Effector memory CD8-positive, alpha-beta T cell (primary cell): ENCODE data around the gene CACNA1D.
A peak's percentile ranks its signal among the peaks of the same experiment; 100 is the strongest.

Source experiments
- ATAC-seq: fragments of 150-1000 bp; cut with Tn5 transposase; replicated peaks from 2 replicates; pipeline ENCODE4 v1.10.0; 2021; ENCODE audit warnings: mild to moderate bottlenecking, moderate library complexity
- DNase-seq, 3 experiments: peaks; one replicate each; pipeline ENCODE4 v3.0.0; 2021
- H3K27ac Mint-ChIP-seq, 2 donors: one replicate each; pipeline ENCODE4 v1.8.0; 2022; ENCODE audit warnings: mild to moderate bottlenecking in 2 of 2, mixed read lengths in 2 of 2, moderate library complexity in 2 of 2
- H3K27me3 Mint-ChIP-seq, 2 donors: one replicate each; pipeline ENCODE4 v1.8.0; 2022; ENCODE audit warnings: mixed read lengths in 2 of 2
- H3K36me3 Mint-ChIP-seq: one replicate; pipeline ENCODE4 v1.8.0; 2022; ENCODE audit warnings: mild to moderate bottlenecking, moderate library complexity, mixed read lengths; ENCODE audit not compliant: insufficient read depth
- H3K4me1 Mint-ChIP-seq, 2 donors: one replicate each; pipeline ENCODE4 v1.8.0; 2022; ENCODE audit warnings: low read depth in 2 of 2, mixed read lengths in 2 of 2
- H3K4me3 Mint-ChIP-seq, 2 donors: one replicate each; pipeline ENCODE4 v1.8.0; 2022; ENCODE audit warnings: mild to moderate bottlenecking in 2 of 2, mixed read lengths in 2 of 2, moderate library complexity in 2 of 2
- H3K9me3 Mint-ChIP-seq, 2 donors: one replicate each; pipeline ENCODE4 v1.8.0; 2022; ENCODE audit warnings: mixed read lengths in 2 of 2

Gene CACNA1D

DNA sequence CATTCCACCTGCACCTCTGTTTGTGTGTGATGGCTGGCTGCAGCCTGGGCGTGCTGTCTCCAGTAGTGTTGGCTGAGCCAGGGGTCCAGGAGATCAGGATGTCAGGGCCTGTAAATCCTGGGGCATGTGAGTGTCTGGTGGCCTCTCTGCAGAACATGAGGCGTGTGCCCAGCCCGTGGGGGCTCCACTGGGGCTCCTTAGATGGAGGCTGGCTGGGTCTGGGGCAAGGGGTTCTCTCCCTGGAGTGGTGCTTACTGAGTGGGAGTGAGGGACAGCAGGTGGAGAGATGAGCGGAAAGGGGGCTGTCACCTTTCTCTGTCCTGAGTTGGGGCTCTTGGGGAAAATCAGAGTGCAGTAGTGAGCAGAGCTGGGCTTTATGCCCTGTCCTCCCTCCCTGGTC is 199.6 kb downstream of the CACNA1D start:
- no peaks in the 10 kb centered on the region for H3K36me3 Mint-ChIP-seq
- peaks cover 42 to 61% of the 10 kb centered on the region in 2 donors for H3K27me3 Mint-ChIP-seq
- peaks cover 0 to 2% of the 10 kb centered on the region in 2 donors for H3K4me1 Mint-ChIP-seq
- no peak for DNase-seq
- H3K9me3 Mint-ChIP-seq: no peaks in the 10 kb centered on the region
- H3K27ac Mint-ChIP-seq: no peak overlapping the region
- no peak for ATAC-seq
- H3K4me3 Mint-ChIP-seq: no peak overlapping the region

GRCh38 chr3:53694666-53695323 is 200.4 kb downstream of the CACNA1D start:
- peaks cover 0 to 2% of the 10 kb centered on the region in 2 donors for H3K4me1 Mint-ChIP-seq
- H3K4me3 Mint-ChIP-seq: no peak overlapping the region
- peaks cover 42 to 66% of the 10 kb centered on the region in 2 donors for H3K27me3 Mint-ChIP-seq
- no peaks in the 10 kb centered on the region for H3K36me3 Mint-ChIP-seq
- no peak for DNase-seq
- H3K9me3 Mint-ChIP-seq: no peaks in the 10 kb centered on the region
- no peak for ATAC-seq
- no peak overlapping the region for H3K27ac Mint-ChIP-seq

DNA sequence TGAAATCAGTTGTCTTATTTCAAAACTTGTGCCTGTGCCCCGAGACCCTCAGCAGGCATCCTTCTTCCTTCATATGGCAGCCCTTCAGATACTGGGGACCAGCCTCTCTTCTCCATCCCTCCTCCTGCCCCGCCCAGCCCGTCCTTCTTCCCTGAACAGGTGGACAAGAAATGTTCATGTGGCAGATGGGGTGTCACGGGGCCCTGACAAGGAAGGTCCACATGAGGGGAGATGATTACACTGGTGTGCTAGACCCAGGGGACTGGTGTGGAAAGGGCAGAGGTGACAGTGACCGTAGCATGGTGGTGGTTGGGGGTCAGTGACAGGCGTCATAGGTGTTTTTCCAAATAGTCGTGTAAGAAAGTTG is 200.9 kb downstream of the CACNA1D start:
- H3K36me3 Mint-ChIP-seq: no peaks in the 10 kb centered on the region
- no peak overlapping the region for H3K27ac Mint-ChIP-seq
- H3K4me3 Mint-ChIP-seq: no peak overlapping the region
- DNase-seq (no peak), ATAC-seq (no peak)
- peaks cover 42 to 64% of the 10 kb centered on the region in 2 donors for H3K27me3 Mint-ChIP-seq
- peaks cover 0 to 2% of the 10 kb centered on the region in 2 donors for H3K4me1 Mint-ChIP-seq
- no peaks in the 10 kb centered on the region for H3K9me3 Mint-ChIP-seq

DNA sequence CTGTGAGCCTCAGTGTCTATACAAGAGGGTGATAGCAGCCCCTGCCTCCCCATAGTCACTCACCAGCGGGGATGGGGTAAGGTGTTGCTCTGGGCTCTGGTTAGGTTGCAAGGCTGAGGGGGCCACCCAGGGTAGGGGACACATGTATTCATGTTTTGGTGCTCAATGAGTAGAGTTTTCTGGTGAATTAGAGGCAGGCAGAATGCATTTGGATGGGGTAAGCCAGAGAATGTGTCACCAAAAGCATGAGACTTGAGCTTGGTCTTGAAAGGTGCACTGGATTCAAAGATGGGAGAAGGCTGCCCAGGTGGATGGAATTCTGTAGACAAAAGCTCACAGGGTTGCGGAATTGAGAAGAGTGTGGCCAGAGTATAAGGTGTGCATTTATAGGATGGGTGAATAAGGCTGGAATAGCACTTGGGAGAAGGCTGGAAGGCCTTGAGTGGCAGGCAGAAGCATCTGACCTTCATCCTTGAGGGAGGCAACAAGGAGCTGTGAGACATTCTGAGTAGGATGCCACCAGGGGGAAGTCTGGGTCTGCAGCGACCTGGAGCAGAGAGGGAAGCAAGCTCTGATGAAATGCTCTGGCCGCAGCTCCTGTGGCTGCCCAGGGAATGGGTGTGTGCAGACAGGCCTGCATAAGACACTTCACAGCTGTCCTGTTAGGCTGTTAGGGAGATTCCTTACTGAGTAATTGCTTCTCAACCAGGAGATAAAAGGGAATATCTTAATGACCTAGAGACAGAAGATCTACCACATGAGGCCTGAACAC is 202.2 kb downstream of the CACNA1D start:
- Mint-ChIP-seq H3K9me3 (no peaks in the 10 kb centered on the region), H3K36me3 (no peaks in the 10 kb centered on the region), H3K27me3 (peaks cover 42 to 58% of the 10 kb centered on the region in 2 donors), H3K27ac (no peak overlapping the region), H3K4me3 (no peak overlapping the region), H3K4me1 (peaks cover 0 to 2% of the 10 kb centered on the region in 2 donors)
- ATAC-seq: no peak
- no peak for DNase-seq

DNA sequence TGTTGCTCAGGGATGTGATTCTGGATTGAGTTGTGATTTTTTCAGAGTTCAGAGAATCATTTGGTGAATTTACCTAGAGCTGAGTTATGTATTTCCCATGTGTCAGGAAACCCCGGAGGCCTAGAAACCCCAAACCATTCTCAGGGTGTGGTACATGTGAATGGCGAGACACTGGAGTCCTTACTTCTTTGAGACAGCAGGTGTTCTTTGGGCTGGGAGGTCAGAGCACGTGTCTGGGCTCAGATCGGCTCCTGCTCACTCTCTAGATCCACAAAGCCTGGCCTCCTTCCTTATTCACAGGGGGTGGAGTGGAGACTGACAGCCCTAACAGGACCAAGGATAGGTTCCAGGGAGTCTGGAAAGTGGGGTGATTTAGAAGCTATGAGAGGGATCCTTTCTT is 206.0 kb downstream of the CACNA1D start:
- Mint-ChIP-seq H3K4me3 (no peak overlapping the region), H3K36me3 (no peaks in the 10 kb centered on the region), H3K4me1 (no peaks in the 10 kb centered on the region), H3K27ac (no peak overlapping the region), H3K27me3 (peaks cover 20 to 32% of the 10 kb centered on the region in 2 donors), H3K9me3 (no peaks in the 10 kb centered on the region)
- no peak for DNase-seq
- ATAC-seq: no peak

- ATAC-seq: no peak
- DNase-seq: no peak
- Mint-ChIP-seq H3K4me1 (peaks cover 0 to 2% of the 10 kb centered on the region in 2 donors), H3K9me3 (no peaks in the 10 kb centered on the region), H3K27ac (peak overlapping the region in 1 of 2 donors; percentile 7), H3K36me3 (no peaks in the 10 kb centered on the region), H3K27me3 (peaks cover 6 to 13% of the 10 kb centered on the region in 2 donors), H3K4me3 (no peak overlapping the region)
Measured at GRCh38 chr3:53702776-53703530, 208.5 kb downstream of the CACNA1D start.

- ATAC-seq (no peak), DNase-seq (no peak)
- Mint-ChIP-seq H3K9me3 (no peaks in the 10 kb centered on the region), H3K4me3 (no peak overlapping the region), H3K36me3 (no peaks in the 10 kb centered on the region), H3K4me1 (peaks cover 0 to 2% of the 10 kb centered on the region in 2 donors), H3K27ac (peak overlapping the region in 1 of 2 donors; percentile 7), H3K27me3 (peaks cover under 1 to 6% of the 10 kb centered on the region in 2 donors)
Measured at GRCh38 chr3:53703630-53704362, 209.4 kb downstream of the CACNA1D start.

- DNase-seq (no peak), ATAC-seq (no peak)
- no peaks in the 10 kb centered on the region for H3K36me3 Mint-ChIP-seq
- H3K9me3 Mint-ChIP-seq: no peaks in the 10 kb centered on the region
- no peak overlapping the region for H3K4me3 Mint-ChIP-seq
- H3K27me3 Mint-ChIP-seq: peaks cover 0 to 2% of the 10 kb centered on the region in 2 donors
- H3K4me1 Mint-ChIP-seq: peaks cover 0 to 2% of the 10 kb centered on the region in 2 donors
- no peak overlapping the region for H3K27ac Mint-ChIP-seq
Measured at GRCh38 chr3:53704363-53704725, 209.9 kb downstream of the CACNA1D start.

- H3K27ac Mint-ChIP-seq: peak overlapping the region in 1 of 2 donors; percentile 11
- H3K27me3 Mint-ChIP-seq: no peaks in the 10 kb centered on the region
- H3K9me3 Mint-ChIP-seq: no peaks in the 10 kb centered on the region
- H3K4me3 Mint-ChIP-seq: no peak overlapping the region
- ATAC-seq (no peak), DNase-seq (no peak)
- no peaks in the 10 kb centered on the region for H3K36me3 Mint-ChIP-seq
- H3K4me1 Mint-ChIP-seq: peaks cover 4 to 5% of the 10 kb centered on the region in 2 donors
Measured at GRCh38 chr3:53705024-53705745, 210.8 kb downstream of the CACNA1D start.

DNA sequence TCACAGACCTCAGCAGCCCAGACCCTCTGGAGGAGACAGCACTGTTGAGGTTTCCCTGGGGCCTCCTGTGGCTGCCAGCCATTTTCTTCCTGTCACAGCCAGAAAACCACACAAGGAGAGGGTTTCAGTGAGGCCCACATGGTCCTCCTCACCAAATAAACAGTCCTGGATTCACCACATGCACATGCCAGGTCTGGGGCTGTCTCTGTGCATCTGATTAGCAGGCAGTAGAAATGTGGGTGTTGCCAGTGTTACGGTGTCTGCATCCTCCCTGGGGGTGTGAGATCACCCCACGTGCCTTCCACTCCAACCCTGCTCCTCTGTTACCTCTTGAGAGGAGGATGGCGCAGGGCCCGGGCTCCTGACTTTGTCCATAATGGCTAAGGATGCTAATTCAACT is 211.4 kb downstream of the CACNA1D start:
- Mint-ChIP-seq H3K4me3 (no peak overlapping the region), H3K27ac (no peak overlapping the region), H3K36me3 (no peaks in the 10 kb centered on the region), H3K4me1 (peaks cover 4 to 6% of the 10 kb centered on the region in 2 donors), H3K27me3 (no peaks in the 10 kb centered on the region), H3K9me3 (no peaks in the 10 kb centered on the region)
- DNase-seq: no peak
- peak; percentile 17 for ATAC-seq

DNA sequence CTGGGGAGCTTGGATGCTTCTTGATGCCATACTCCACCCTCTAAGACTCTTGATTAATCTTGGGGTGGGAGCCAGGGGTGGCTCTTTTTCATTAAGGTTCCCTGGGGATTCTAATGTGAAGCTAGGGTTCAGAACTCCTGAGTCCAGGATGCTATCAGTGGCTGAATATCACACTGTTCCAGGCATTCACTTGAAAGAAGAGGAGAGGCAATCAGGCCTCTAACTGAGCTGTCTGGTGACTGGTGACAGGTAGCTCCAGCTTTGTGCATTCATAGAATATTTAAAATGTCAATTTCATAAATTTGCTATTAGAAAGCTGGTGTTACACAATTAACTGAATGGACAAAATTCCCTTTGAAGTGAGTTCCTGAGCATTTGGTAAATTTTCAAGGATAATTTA is 212.8 kb downstream of the CACNA1D start:
- Mint-ChIP-seq H3K9me3 (no peaks in the 10 kb centered on the region), H3K4me3 (no peak overlapping the region), H3K36me3 (no peaks in the 10 kb centered on the region), H3K4me1 (peaks cover 4 to 6% of the 10 kb centered on the region in 2 donors), H3K27ac (no peak overlapping the region), H3K27me3 (no peaks in the 10 kb centered on the region)
- DNase-seq (no peak), ATAC-seq (no peak)

DNA sequence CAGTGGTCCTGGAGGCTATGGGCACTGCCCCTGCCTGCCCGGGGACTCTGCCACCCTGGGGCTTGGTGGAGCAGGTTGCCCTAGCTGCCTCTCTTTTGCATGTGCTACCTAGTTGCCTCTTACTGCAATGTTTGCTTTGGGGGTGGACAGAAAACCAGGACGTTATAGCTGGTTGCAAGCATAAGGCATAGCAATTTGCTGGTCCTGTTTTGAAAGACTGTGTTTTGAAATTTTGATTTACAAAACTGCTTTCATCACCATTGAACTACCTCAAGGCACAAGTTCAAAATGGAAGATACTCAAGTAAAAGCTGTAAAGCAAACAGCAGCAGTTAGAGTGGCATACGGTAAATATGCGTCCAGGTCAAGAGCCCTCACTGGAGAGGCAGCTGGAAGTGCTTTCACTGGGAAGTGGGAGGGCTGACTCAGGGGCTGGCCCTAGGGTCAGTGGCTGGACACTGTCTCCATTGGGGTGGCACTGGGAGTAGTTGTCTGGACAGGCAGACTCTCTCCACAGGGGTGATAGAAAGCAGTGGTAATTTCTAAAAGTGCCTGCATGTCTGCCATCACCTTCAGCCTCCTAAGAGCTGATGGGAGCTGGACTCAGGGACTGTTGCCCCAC is 213.7 kb downstream of the CACNA1D start:
- no peaks in the 10 kb centered on the region for H3K27me3 Mint-ChIP-seq
- H3K4me1 Mint-ChIP-seq: peaks cover 4 to 6% of the 10 kb centered on the region in 2 donors
- no peaks in the 10 kb centered on the region for H3K9me3 Mint-ChIP-seq
- ATAC-seq (no peak), DNase-seq (no peak)
- peak overlapping the region in 1 of 2 donors; percentile 53 for H3K27ac Mint-ChIP-seq
- H3K36me3 Mint-ChIP-seq: no peaks in the 10 kb centered on the region
- H3K4me3 Mint-ChIP-seq: no peak overlapping the region
